Hepatocyte (in vitro differentiated cells): ENCODE measurements around the gene BCL2. TPM values are rescaled to one million over a fixed set of nuclear protein-coding genes. Genes with fewer than 3 reads are reported as not detected.

Source experiments
- DNase-seq: peaks from one replicate; pipeline ENCODE4 v3.0.0-alpha.2; 2016; ENCODE audit warnings: low spot score
- H2AFZ ChIP-seq: fragments of 200-600 bp; sonication (generic); 2 replicates; pipeline ENCODE4 v1.6.0; 2016; ENCODE audit warnings: antibody characterized with exemption, mild to moderate bottlenecking
- H3K27ac ChIP-seq: fragments of 200-600 bp; sonication (generic); 2 replicates; pipeline ENCODE4 v1.5.1; 2016; ENCODE audit warnings: mild to moderate bottlenecking
- H3K27me3 ChIP-seq: fragments of 200-600 bp; sonication (generic); 2 replicates; pipeline ENCODE4 v1.6.1; 2016
- H3K36me3 ChIP-seq: fragments of 200-600 bp; sonication (generic); replicated peaks from 2 replicates; pipeline ENCODE4 v1.5.1; 2016; ENCODE audit warnings: low read depth; ENCODE audit not compliant: insufficient read depth
- H3K4me1 ChIP-seq: fragments of 200-600 bp; sonication (generic); 2 replicates; pipeline ENCODE4 v1.5.1; 2016; ENCODE audit warnings: mild to moderate bottlenecking, moderate library complexity; ENCODE audit not compliant: insufficient read depth
- H3K4me2 ChIP-seq: fragments of 200-600 bp; sonication (generic); 2 replicates; pipeline ENCODE4 v1.6.0; 2016
- H3K4me3 ChIP-seq: fragments of 200-600 bp; sonication (generic); 2 replicates; pipeline ENCODE4 v1.5.1; 2016; ENCODE audit warnings: mild to moderate bottlenecking
- H3K79me2 ChIP-seq: fragments of 200-600 bp; sonication (generic); 2 replicates; pipeline ENCODE4 v1.6.0; 2017; ENCODE audit warnings: mild to moderate bottlenecking
- H3K9me2 ChIP-seq: fragments of 200-600 bp; sonication (generic); replicated peaks from 2 replicates; pipeline ENCODE4 v1.6.0; 2017; ENCODE audit warnings: mild to moderate bottlenecking; ENCODE audit not compliant: insufficient read depth
- H3K9me3 ChIP-seq: fragments of 200-600 bp; sonication (generic); 2 replicates; pipeline ENCODE4 v1.5.1; 2016; ENCODE audit warnings: low read depth, mild to moderate bottlenecking
- H4K20me1 ChIP-seq: fragments of 200-600 bp; sonication (generic); 2 replicates; pipeline ENCODE4 v1.6.0; 2016; ENCODE audit warnings: mild to moderate bottlenecking; ENCODE audit not compliant: insufficient read depth, poor library complexity, severe bottlenecking
- EZH2 ChIP-seq: fragments of 200-600 bp; sonication (generic); IDR thresholded peaks from 2 replicates; pipeline ENCODE4 v1.6.1; 2016; ENCODE audit warnings: antibody characterized with exemption, mild to moderate bottlenecking, borderline replicate concordance
- EZH2phosphoT487 ChIP-seq: fragments of 200-600 bp; sonication (generic); IDR thresholded peaks from one replicate; pipeline ENCODE4 v1.6.1; 2018; ENCODE audit warnings: antibody characterized with exemption, mild to moderate bottlenecking, low read depth, moderate library complexity; ENCODE audit not compliant: unreplicated experiment, severe bottlenecking
- WGBS: methylation state at CpG from one replicate; pipeline ENCODE4 v1.1.6; 2016; ENCODE audit warnings: low lambda C conversion rate; ENCODE audit errors: missing lambda C conversion rate; 5-methylcytosine and 5-hydroxymethylcytosine counted together
- polyA plus RNA-seq: library from polyadenylated mRNA; unstranded; fragments of >200 nt; fragmentation: Nextera tagmentation; extraction: Ambion mirVana; gene quantifications from 2 replicates; pipeline ENCODE4 v1.2.1, GENCODE V29; 2016
- total RNA-seq: library from RNA; depleted of rRNA; stranded (reverse); fragments of >200 nt; gene quantifications from 2 replicates; pipeline ENCODE4 v1.2.3, GENCODE V29; 2014
- TF ChIP-seq, protein P1 (sequence below): fragments of 200-600 bp; sonication (generic); IDR thresholded peaks from 2 replicates; pipeline ENCODE4 v1.5.1; 2016; ENCODE audit warnings: antibody characterized with exemption, mild to moderate bottlenecking; ENCODE audit not compliant: poor library complexity

Gene BCL2
- total and polyA plus RNA-seq, 2 experiments from 2014 or later = 1.0 to 11.4 TPM

DNA sequence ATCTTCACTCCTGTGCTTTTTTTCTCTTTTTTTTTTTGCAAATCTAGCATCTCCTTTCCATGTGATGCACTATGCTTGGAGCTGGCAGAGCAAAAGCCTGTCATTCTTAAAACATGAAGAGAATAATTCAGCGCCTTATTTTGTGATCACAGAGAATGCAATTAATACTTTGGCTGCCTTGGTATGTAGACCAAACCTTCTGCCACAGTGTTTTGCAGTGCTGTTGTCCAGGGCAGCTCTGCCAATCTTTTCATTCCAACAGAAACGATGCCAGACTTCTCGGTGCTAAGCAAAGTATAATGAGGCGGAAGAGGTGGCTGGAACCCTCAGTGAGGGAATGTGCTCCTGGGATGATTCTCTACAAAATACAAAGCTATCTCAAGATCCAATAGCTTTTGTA, 25.6 kb downstream of the BCL2 start:
- H3K36me3 ChIP-seq = no peaks in the 10 kb centered on the region
- no peaks in the 10 kb centered on the region for H4K20me1 ChIP-seq
- H3K4me3 ChIP-seq = no peak overlapping the region
- no peaks in the 10 kb centered on the region for H3K27me3 ChIP-seq
- H3K4me1 ChIP-seq = no peaks in the 10 kb centered on the region
- no peak for DNase-seq
- H3K79me2 ChIP-seq = no peaks in the 10 kb centered on the region
- TF ChIP-seq, protein P1, sequence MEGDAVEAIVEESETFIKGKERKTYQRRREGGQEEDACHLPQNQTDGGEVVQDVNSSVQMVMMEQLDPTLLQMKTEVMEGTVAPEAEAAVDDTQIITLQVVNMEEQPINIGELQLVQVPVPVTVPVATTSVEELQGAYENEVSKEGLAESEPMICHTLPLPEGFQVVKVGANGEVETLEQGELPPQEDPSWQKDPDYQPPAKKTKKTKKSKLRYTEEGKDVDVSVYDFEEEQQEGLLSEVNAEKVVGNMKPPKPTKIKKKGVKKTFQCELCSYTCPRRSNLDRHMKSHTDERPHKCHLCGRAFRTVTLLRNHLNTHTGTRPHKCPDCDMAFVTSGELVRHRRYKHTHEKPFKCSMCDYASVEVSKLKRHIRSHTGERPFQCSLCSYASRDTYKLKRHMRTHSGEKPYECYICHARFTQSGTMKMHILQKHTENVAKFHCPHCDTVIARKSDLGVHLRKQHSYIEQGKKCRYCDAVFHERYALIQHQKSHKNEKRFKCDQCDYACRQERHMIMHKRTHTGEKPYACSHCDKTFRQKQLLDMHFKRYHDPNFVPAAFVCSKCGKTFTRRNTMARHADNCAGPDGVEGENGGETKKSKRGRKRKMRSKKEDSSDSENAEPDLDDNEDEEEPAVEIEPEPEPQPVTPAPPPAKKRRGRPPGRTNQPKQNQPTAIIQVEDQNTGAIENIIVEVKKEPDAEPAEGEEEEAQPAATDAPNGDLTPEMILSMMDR = no peak
- TF ChIP-seq EZH2phosphoT487 (no peak), EZH2 (no peak)
- 95% methylated on average over 4 of the region's 4 CpGs for WGBS
- H3K27ac ChIP-seq = no peak overlapping the region
- H2AFZ ChIP-seq = no peak overlapping the region
- H3K9me2 ChIP-seq = no peaks in the 10 kb centered on the region
- no peak overlapping the region for H3K4me2 ChIP-seq
- no peaks in the 10 kb centered on the region for H3K9me3 ChIP-seq

GRCh38 chr18:63292831-63293683, 26.5 kb downstream of the BCL2 start:
- Histone ChIP-seq H3K27me3 (no peaks in the 10 kb centered on the region), H3K79me2 (no peaks in the 10 kb centered on the region), H4K20me1 (no peaks in the 10 kb centered on the region), H3K4me2 (no peak overlapping the region), H3K4me1 (no peaks in the 10 kb centered on the region), H2AFZ (no peak overlapping the region), H3K36me3 (no peaks in the 10 kb centered on the region), H3K4me3 (no peak overlapping the region), H3K9me2 (no peaks in the 10 kb centered on the region), H3K9me3 (no peaks in the 10 kb centered on the region), H3K27ac (no peak overlapping the region)
- DNase-seq = no peak
- 83% methylated on average over 11 of the region's 11 CpGs for WGBS
- TF ChIP-seq EZH2 = no peak
- TF ChIP-seq, protein P1 = no peak
- no peak for TF ChIP-seq EZH2phosphoT487

DNA sequence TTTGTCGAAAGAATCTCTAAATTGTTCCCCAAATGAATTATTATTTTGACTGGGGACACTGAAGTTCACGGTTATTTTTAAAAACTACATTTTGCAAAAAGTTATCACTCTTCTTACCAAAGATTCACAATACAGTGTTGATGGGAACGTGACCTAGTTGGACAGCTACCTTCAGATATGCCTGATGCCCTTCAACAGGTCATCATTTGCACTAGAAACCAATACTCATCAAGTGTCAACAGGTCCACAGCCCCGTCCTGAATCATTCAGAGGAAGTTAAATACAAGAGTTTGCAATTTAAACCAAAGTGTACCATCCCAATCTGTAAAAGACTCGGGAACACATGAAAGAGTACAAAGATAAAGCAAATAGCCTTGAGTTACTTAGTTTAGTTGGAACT, 28.3 kb downstream of the BCL2 start:
- Histone ChIP-seq H3K9me3 (no peaks in the 10 kb centered on the region), H4K20me1 (no peaks in the 10 kb centered on the region), H3K79me2 (no peaks in the 10 kb centered on the region), H3K4me1 (no peaks in the 10 kb centered on the region), H3K27me3 (no peaks in the 10 kb centered on the region), H3K27ac (no peak overlapping the region), H3K4me3 (no peak overlapping the region), H2AFZ (no peak overlapping the region), H3K36me3 (no peaks in the 10 kb centered on the region), H3K4me2 (no peak overlapping the region), H3K9me2 (no peaks in the 10 kb centered on the region)
- TF ChIP-seq, protein P1 = no peak
- no peak for TF ChIP-seq EZH2phosphoT487
- no peak for TF ChIP-seq EZH2
- 87% methylated on average over 5 of the region's 5 CpGs for WGBS
- no peak for DNase-seq
